Lower leg skin (tissue), 4 donors: ENCODE data around the gene KCNQ1OT1. TPM values are rescaled to one million over a fixed set of nuclear protein-coding genes. Genes with fewer than 3 reads are reported as not detected.
A peak's percentile ranks its signal among the peaks of the same experiment; 100 is the strongest.

Experiments used
- DNase-seq, 2 donors: peaks; one replicate each; pipeline ENCODE4 v3.0.0-alpha.2; 2019; ENCODE audit warnings: low spot score in 2 of 2
- H3K4me3 ChIP-seq: fragments of 200-600 bp; sonication (generic); 2 replicates; pipeline ENCODE4 v1.5.1; 2017; ENCODE audit warnings: mild to moderate bottlenecking, low read depth; ENCODE audit not compliant: poor library complexity, severe bottlenecking
- POLR2A ChIP-seq, 2 donors: fragments of 450-650 bp; IDR thresholded peaks; one replicate each; pipeline ENCODE4 v1.6.1; 2016 to 2017; ENCODE audit warnings: antibody characterized with exemption in 2 of 2, mild to moderate bottlenecking in 1 of 2, moderate library complexity in 1 of 2
- WGBS, 2 donors: methylation state at CpG; one replicate each; pipeline ENCODE4 v1.1.5; 2018; 5-methylcytosine and 5-hydroxymethylcytosine counted together
- intact Hi-C: fragments of 100-400 bp; cut with DNase I; formaldehyde crosslinking; loops from one replicate; pipeline ENCODE4 v1.15.0; 2023; ENCODE audit warnings: low total_unique reads
- total RNA-seq, 4 donors: library from RNA; depleted of rRNA; stranded (reverse); fragments of >200 nt; gene quantifications; one replicate each; pipeline ENCODE4 v1.1.0, GENCODE V29; 2016
- TF ChIP-seq, protein P1 (sequence below), 3 donors: fragments of 450-650 bp; IDR thresholded peaks; one replicate each; pipeline ENCODE4 v1.5.1; 2016; ENCODE audit warnings: antibody characterized with exemption in 3 of 3, mild to moderate bottlenecking in 3 of 3, moderate library complexity in 2 of 3

The KCNQ1OT1 gene
- total RNA-seq, 4 donors from 2014 or later = 0.63 to 1.8 (median 0.91) TPM

DNA sequence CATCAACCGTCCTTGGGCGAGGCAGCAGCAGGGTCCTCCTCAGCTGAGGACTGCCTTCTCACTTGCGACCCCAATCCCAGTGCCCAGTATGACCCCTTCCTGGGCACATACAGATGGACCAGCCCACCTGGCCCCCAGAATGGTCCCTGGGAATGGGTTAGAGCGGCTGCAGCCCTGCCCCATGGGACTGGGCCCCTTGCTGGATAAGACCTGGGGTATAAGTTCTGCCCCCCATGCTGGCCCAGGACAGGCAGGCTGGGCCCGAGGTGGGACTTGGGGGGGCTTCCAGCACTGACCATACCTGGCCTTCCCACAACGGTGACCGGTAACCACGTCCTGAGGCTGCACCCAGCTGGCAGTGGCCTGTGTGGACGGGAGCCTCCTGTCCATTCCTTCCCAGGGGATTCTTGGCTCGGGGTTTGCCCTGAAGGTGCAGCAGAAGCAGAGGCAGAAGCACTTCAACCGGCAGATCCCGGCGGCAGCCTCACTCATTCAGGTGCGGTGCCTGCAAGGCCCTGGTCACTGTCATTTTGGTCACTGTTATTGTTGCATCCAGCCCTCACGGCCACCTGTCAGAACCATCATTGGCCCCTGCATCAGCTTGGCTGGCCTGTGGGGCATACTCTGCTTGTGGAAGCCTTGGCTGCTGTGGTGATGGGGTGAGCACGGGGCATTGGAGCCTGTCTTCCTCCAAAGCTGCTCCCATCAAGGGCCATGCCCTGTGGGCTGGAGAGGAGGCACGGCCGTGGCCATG, 114.8 kb downstream of the KCNQ1OT1 start:
- intact Hi-C loops = no loop called here
- H3K4me3 ChIP-seq = no peak overlapping the region
- TF ChIP-seq POLR2A (IDR thresholded peaks at IDR 0.05) = no peak
- TF ChIP-seq, protein P1, sequence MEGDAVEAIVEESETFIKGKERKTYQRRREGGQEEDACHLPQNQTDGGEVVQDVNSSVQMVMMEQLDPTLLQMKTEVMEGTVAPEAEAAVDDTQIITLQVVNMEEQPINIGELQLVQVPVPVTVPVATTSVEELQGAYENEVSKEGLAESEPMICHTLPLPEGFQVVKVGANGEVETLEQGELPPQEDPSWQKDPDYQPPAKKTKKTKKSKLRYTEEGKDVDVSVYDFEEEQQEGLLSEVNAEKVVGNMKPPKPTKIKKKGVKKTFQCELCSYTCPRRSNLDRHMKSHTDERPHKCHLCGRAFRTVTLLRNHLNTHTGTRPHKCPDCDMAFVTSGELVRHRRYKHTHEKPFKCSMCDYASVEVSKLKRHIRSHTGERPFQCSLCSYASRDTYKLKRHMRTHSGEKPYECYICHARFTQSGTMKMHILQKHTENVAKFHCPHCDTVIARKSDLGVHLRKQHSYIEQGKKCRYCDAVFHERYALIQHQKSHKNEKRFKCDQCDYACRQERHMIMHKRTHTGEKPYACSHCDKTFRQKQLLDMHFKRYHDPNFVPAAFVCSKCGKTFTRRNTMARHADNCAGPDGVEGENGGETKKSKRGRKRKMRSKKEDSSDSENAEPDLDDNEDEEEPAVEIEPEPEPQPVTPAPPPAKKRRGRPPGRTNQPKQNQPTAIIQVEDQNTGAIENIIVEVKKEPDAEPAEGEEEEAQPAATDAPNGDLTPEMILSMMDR (IDR thresholded peaks at IDR 0.05) = no peak
- WGBS, 2 donors = 87 to 98% methylated on average over 12 to 17 of the region's 18 CpGs
- peak in 1 of 2 donors; percentile 79 for DNase-seq

GRCh38 chr11:2584434-2584811, 115.4 kb downstream of the KCNQ1OT1 start:
- TF ChIP-seq, protein P1 (IDR thresholded peaks at IDR 0.05) = no peak
- no peak for TF ChIP-seq POLR2A (IDR thresholded peaks at IDR 0.05)
- intact Hi-C loops = no loop called here
- WGBS, 2 donors = 65 to 93% methylated on average over 3 to 4 of the region's 4 CpGs
- DNase-seq = no peak
- H3K4me3 ChIP-seq = no peak overlapping the region

DNA sequence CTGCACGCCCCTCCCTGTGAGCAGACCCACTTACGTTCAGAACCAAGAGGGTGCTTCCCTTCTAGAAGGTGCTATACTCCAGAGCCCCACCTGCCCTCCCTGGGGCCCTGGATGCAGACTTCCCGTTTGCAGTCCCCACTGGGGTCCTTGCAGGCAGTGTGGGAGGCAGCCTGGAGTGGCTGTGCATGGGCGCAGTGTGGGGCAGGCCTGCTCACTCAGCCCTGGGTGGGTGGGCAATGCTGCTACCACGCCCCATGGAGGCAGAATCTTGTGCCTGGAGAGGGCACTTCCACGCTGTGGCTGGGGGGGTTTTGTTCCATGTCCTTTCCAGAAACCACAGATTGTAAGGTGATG, 116.2 kb downstream of the KCNQ1OT1 start:
- no peak for TF ChIP-seq POLR2A (IDR thresholded peaks at IDR 0.05)
- TF ChIP-seq, protein P1 (IDR thresholded peaks at IDR 0.05) = no peak
- DNase-seq = no peak
- H3K4me3 ChIP-seq = no peak overlapping the region
- 88 to 90% methylated on average over 6 of the region's 6 CpGs for WGBS, 2 donors
- intact Hi-C loops = no loop called here

GRCh38 chr11:2582946-2583604, 116.7 kb downstream of the KCNQ1OT1 start:
- TF ChIP-seq, protein P1 (IDR thresholded peaks at IDR 0.05) = no peak
- no peak for TF ChIP-seq POLR2A (IDR thresholded peaks at IDR 0.05)
- no peak overlapping the region for H3K4me3 ChIP-seq
- 75 to 84% methylated on average over 30 to 33 of the region's 33 CpGs for WGBS, 2 donors
- intact Hi-C loops = no loop called here
- peak in 1 of 2 donors; percentile 72 for DNase-seq

DNA sequence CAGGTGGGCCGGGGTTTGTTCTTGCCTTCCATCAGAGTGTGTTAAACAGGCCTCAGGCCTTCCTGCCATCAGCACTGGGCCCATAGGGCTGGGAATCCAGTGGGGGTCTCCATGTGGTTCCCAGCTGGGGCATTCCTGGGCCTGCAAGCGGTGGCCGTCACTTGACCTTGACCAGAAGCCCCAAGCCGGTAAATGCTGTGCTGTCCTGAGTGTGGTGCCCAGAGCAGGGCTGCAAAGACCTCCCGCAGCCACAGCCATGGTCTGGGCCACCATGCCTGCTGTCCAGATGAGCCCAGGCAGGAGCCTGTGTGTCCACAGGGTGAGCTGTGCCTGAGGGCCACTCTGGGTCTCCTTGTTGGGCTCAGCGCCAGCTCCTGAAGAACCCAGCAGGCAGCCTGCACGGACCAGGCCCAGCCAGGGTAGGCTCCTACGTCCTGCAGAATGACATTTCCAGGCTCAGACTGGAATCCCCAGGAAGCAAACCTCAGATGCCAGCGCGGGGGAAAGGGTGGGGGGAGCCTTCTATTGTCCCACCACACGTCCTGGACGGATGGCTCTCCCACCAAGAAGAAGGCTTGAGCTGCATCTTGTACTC, 117.3 kb downstream of the KCNQ1OT1 start:
- 81 to 84% methylated on average over 6 to 12 of the region's 12 CpGs for WGBS, 2 donors
- TF ChIP-seq POLR2A (IDR thresholded peaks at IDR 0.05) = no peak
- TF ChIP-seq, protein P1 (IDR thresholded peaks at IDR 0.05) = no peak
- intact Hi-C loops = no loop called here
- DNase-seq = peak in 1 of 2 donors; percentile 78
- H3K4me3 ChIP-seq = no peak overlapping the region
